HG03060 (cell line): Measurements from ENCODE around the gene PDE5A.

Experiments
- ATAC-seq: cut with Tn5 transposase; IDR thresholded peaks from one replicate; pipeline ENCODE4 v1.9.1; 2021; ENCODE audit warnings: low read depth, moderate number of reproducible peaks; ENCODE audit not compliant: unreplicated experiment

Gene PDE5A

DNA sequence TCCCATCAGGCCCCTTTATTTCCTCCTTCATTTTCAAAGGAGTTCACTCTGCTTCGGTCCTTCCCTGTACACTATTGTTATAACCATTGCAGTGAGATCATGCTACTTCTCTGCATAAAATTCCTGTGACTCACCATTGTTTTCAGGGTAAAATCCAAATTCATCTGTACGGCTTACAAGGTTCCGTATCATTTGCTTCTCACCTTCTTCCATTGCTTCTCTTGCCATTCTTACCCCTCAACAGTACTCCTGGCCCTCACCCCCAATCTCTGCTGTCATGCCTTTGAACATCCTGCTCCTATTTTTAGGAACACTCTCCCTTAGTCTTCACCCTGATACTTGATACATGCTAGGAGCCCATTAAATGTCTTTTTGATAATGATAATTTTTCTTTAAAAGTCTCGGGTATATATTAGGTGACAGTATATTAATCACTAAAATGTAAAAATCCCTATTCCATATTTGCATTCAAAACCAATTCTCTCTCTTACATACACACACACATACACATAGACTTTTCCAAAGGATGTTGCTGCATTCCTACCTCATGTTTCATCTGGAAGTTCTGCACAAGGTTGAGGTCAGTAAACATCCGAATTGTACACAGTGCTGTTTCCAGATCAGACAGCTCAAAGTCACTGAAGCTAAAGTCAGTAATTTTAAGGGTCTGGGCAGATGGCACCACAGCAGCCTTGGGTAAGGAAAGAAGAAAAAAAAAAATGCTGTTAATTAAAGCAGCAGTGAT, 103.4 kb downstream of the PDE5A start:
- no peak for ATAC-seq

DNA sequence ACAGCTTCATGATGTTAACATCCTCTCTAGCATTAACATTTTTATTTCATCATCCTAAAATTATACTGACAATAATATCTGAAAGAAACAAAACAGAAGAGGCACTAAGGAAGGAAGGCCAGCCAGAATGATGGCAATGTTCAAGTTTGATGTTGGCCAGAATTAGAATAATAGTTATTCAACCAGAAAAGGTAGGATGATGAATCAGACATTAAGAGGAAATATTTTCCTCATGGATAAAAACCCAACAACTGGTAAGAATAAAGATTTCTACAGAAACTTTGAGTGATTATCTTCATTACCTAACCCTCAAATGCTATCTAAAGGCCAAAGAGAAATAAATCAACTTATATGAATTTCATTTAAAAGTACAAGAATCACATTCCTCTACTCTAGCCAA, 105.2 kb downstream of the PDE5A start:
- ATAC-seq, result no peak

DNA sequence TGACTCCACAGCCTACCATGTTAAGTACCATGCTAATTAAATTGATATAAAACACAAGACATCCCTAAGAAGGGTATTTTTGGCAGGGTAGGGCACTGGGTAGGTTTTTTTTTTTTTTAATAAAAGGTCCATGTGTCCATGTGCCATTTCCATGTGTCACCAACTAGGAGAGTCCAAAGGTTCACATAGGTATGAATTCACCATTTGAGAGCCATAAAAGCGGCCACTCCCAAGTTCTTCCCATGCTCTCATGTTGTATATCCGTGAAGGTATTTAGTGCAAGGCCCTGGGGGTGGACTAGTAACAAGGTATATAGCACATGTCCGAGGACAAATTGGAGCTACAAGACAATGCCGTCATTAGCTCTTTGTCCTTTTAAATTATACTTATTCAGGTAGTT, 107.3 kb downstream of the PDE5A start:
- ATAC-seq, result no peak

GRCh38 chr4:119518915-119519410, 109.6 kb downstream of the PDE5A start:
- ATAC-seq, result no peak

DNA sequence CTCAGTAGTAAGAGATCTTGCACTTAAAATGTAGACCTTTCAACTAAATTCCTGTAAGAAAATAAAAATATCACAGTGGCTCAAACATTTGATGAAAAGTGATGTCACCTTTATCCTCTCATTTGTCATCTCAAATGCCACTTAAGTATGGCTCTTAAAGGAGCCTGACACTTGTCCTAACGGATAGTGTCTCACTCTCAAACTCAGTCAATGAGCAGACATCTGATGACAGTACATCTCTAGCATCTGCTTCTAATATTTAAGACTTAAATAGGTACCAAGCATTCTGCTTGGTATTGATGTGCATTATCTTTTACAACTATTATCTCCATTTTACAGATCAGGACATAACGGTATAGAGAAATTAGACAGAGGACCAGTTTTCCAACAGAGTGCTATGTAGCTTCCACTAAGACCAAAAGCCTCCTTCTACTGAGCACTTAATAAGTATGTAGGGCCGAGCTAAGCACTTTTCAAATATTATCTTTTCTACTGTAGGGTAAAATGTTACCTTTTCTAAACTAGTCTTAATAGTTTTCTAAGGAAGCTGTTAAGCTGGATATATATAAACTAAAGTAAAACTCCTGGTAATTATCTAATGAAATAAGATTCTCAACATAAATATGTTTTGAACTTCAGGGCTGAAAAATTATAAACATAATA, 110.2 kb downstream of the PDE5A start:
- ATAC-seq, result no peak

DNA sequence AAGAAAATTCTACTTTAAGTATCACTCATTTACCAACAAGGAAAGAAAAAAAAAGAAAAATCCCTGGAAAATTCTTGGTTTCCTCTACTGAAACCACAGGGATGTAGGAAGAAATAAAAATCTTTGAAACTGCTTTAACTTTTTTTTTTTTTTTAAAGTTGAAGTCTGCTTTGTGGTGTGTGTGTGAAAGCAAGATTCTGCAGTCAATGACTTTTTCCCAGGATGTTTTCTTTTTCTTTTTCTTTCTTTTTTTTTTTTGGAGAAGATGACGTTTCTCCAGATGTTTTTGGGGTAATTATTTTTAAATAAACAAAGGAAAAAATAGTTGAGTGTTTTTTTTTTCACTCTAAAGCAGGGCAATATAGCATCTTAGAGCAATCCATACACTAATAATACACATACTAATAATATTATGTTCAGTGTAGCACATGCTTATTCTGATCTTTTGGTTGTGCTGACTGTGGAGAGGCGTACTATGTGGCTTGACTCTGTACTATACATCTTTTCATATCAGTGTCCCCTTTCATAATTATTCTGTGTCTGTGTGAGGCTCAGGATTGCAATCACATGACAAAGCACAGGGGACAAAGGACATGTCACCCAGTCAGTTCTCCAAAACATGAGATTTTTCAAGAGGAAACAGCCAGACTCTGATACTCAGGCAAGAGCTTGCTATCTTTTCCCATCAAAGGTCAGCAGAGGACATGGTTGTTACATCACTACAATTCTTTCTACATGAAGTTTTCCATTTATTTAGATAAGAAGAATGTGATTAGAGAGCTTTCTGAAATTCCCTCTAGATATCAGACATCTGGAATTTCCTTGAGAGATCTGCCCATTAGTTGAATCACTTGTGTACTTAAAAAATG, 111.0 kb downstream of the PDE5A start:
- ATAC-seq, result no peak

DNA sequence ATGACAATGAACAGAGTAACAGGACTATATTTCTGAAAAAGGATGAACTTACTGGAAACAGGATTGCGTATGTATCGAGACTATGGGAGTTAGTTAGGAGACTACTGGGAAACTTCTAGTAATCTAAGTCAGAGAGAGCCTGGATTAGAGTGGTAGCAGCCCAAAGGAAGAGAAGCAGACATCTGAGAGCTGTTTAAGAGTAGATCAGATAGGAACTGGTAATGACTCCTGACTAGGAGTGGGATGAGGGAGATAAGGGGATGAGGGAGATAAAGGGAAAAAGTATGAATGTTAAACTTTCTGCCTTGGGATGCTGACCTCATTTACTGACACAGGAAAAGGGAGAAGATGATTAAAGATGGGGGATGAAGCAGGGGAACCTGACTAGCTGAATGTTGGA, 116.2 kb downstream of the PDE5A start:
- no peak for ATAC-seq

DNA sequence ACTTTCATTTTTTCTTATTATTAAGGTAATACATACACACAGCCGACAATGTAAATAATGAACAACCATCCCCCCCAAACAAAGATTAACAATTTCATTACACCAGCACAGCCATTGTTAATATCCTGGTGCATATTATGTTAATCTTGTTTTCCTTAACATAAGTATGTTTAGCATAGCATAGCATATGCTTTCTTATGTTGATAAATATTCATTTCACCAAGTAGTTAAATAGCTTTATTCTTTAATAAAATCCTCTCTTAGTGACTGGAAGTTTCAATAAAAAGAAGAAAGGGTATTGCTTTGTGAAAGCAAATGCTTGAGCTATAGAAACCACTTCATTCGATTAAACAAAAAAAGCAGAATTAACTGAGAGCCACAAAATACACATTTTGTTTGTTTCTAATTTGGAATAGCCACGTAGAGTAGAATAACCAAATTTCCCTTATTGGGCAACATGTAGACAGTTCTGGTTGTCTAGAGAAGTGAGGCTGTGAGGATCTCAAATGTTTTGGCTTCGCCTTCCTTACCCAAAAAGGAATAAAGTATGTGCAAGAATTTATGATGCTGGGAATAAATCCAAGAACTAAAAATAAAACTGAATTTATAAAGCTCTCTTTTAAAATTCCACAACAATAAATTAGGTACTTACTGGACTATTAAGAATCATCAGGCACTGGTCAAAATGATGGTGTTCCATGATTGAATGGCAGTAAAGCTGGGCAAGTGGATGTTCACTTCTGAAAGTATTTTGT, 118.0 kb downstream of the PDE5A start:
- no peak for ATAC-seq

DNA sequence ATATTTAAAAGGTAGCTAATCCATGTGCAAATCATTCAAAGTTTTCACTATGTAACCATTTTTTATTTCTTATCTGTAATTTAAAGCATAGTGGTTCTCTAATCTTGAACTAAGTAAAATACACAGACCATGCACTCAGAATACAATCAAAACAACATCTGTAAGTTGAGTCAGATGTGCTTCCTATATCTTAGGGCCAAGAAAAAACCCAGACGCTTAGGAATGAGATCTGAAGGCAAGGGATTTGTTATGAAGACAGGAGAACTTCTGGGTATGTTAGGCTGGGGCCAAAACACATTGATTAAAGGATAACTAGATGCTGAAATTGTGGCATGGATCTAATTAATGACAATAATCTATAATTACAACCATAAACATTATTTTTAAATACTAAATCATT, 120.3 kb downstream of the PDE5A start:
- ATAC-seq, result no peak

DNA sequence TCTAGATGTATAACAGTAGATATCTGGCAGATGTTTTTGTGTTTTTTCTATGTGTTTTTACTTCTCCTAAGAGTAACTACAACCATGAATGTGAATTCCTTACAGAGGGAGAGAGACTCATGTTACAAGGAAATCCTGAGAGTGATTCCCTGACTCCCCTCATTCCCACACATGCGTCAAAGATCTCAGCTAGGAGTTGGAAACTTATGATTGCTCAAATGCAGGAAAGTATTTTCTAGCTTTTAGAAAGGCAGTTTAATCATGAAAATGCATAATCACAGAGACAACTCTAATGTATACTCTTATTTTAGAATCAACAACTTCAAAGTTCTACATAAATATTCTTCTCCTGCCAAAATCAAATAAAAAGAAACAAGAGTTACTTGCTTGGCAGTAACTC, 121.8 kb downstream of the PDE5A start:
- ATAC-seq, result no peak

- no peak for ATAC-seq
Observed at GRCh38 chr4:119504616-119505015, 124.0 kb downstream of the PDE5A start.

- no peak for ATAC-seq
Observed at GRCh38 chr4:119501740-119502139, 126.9 kb downstream of the PDE5A start.

GRCh38 chr4:119498527-119498926, 130.1 kb downstream of the PDE5A start:
- no peak for ATAC-seq

DNA sequence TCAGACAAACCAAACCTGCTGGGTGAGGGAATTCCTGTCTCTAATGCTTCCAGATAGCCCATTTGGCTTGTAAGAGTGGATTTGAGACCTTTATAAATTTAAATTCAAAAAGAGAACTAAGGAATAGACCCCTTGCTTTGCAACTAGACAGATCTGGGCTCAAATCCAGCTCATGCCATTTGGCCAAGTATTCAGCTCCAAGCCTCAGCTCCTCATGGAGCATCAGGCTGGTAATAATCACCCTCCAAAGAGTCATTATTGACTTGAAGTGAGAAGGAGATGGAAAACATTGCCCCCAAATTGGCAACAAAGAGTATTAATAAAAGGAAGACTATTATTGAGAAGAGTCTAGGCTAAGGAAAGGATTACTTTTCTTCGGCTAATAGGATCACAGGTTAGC, 134.7 kb downstream of the PDE5A start:
- no peak for ATAC-seq

DNA sequence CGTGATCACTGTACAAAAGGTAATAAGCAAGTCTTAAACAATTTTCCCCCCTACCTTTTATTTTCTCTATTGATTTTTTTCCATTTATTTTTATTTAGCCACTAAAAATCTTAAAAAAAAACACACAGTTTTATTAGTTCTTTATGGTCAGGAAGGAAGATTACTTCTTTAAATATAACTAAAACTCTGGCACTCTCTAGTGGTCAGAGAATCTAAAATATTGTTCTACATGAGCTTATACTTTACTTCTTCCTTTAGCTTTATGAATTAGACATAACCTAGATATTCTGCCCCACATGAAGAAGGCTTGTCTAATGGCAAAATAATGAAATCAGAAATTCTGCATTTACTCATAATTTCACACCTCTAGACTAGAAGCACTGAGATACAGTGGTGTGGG, 135.2 kb downstream of the PDE5A start:
- ATAC-seq, result no peak

DNA sequence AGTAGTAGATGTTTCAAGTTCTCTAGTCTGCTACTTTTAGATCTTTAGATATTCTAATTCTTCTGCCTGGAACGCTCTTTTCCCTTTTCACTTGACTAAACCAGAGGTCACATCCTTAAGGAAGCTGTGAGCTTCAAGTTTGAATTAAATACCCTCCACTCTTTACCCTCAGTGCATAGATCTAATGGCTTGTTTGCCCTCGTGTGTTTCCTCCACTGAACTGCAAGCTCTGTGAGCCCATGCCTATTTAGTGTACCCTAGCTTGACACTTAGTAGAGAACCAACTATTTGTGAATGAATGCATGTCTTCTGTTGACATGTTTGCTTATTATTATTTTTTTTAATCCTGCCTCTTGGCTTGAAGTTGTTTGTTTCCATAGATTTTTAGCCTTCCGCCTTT, 138.3 kb downstream of the PDE5A start:
- ATAC-seq, result no peak

- ATAC-seq, result no peak
Observed at GRCh38 chr4:119489305-119489704, 139.3 kb downstream of the PDE5A start.

GRCh38 chr4:119480331-119480730, 148.3 kb downstream of the PDE5A start:
- ATAC-seq, result no peak

- no peak for ATAC-seq
Observed at GRCh38 chr4:119479835-119480234, 148.8 kb downstream of the PDE5A start.

GRCh38 chr4:119479180-119479808, 149.3 kb downstream of the PDE5A start:
- no peak for ATAC-seq
